NB4 (cell line): ENCODE data around the gene TLR2.

Experiments used
- CTCF ChIP-seq: IDR thresholded peaks from one replicate; pipeline ENCODE4 v1.5.1; 2012; ENCODE audit warnings: low read depth, low read length
- POLR2A ChIP-seq: IDR thresholded peaks from 2 replicates; pipeline ENCODE4 v1.6.1; 2011; ENCODE audit warnings: mild to moderate bottlenecking; ENCODE audit not compliant: insufficient read length; ENCODE audit errors: extremely low read depth
- TF ChIP-seq, protein P1 (sequence below): IDR thresholded peaks from 2 replicates; pipeline ENCODE4 v1.6.1; 2011; ENCODE audit warnings: low read depth, low read length

DNA sequence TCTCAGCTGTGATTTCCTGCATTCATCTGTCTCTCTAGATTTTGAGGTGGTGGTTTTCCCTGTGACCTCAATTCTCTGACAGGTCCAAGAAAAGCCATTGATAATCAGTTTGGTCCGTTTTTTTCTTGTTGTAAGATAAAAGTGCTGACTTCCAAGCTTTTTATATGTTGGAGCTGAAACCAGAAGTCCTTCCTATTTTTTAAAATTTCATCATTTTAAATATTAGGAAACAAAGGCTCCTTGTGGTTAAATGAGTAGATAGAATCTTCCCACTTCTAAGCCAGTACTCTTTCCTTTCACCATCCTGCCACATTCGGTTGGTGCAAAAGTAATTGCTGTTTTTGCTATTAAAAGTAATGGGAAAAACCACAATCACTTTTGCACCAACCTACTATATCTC lies 57.5 kb downstream of the TLR2 start:
- TF ChIP-seq CTCF, result no peak
- no peak for TF ChIP-seq POLR2A
- TF ChIP-seq, protein P1, sequence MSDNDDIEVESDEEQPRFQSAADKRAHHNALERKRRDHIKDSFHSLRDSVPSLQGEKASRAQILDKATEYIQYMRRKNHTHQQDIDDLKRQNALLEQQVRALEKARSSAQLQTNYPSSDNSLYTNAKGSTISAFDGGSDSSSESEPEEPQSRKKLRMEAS, result no peak
